Myocyte (in vitro differentiated cells): ENCODE results near the gene CLEC10A. TPM values are rescaled to one million over a fixed set of nuclear protein-coding genes. Genes with fewer than 3 reads are reported as not detected.
"Not testable (repeated sequence)": the region's sequence is repeated elsewhere in the genome, so short reads cannot be mapped to it uniquely, and the experiment has no call there.

Source experiments
- DNase-seq: peaks from one replicate; pipeline ENCODE4 v3.0.0-alpha.2; 2012; ENCODE audit warnings: low read depth
- total RNA-seq: library from RNA; depleted of rRNA; stranded (reverse); fragments of >200 nt; gene quantifications from 2 replicates; pipeline ENCODE4 v1.2.3, GENCODE V29; 2014

Gene CLEC10A
- total RNA-seq, 1 donor from 2014 or later, result not detected

- DNase-seq, result no peak
Measured at GRCh38 chr17:7108981-7109380, 28.9 kb upstream of the CLEC10A start.

GRCh38 chr17:7108560-7108925 lies 28.5 kb upstream of the CLEC10A start:
- DNase-seq, result no peak

- DNase-seq, result no peak
Measured at GRCh38 chr17:7107795-7108559, 27.9 kb upstream of the CLEC10A start.

DNA sequence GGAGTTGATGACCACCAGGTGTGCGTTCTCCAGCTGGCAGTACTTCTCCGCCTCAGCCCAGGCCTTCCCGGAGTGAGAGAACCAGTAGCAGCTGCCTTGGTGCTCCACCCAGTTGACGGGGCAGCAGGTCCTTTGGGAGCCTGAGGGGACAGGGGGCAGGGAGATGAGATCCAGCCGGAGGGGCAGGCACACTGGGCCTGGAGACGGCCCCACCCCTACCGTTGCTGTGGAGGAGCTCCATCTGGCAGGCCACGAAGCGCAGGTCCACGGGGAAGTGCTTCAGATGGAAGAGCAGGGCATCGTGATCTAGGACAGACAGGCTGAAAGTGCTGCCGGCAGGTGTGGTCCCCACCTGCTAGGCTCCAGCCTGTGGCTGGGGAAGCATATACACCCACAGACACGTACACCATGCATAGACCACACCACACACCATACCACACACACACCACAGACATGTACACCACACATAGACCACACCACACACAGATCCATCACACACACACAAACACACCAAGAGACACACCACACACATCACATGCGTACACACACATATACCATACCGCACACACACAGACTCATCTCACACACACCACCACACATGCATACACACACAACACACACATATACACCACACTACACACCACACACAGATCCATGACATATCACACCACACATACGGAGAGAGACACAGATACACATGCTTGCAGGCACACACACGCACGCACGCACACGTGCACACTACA lies 27.1 kb upstream of the CLEC10A start:
- DNase-seq, result no peak

DNA sequence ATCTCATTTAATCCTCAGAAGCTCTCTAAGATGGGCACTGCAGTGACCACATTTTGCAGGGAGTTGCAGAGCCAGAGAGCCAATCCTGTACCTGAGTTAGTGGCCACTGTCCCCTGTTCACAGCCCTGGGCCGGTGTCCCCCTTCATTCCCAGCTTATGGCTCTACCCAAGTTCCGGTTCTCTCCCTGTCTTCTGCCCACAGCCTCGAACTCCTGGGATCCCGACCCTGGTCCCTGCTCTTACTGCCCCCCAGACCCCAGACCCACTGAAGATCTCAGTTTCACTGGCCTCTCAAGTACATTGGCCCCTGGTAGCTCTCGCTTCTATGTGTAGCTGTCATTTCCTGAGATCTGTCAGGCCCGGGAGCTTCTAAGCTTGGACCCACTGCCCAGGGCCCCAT lies 22.4 kb upstream of the CLEC10A start:
- no peak for DNase-seq

- DNase-seq, result no peak
Measured at GRCh38 chr17:7101531-7101930, 21.5 kb upstream of the CLEC10A start.

DNA sequence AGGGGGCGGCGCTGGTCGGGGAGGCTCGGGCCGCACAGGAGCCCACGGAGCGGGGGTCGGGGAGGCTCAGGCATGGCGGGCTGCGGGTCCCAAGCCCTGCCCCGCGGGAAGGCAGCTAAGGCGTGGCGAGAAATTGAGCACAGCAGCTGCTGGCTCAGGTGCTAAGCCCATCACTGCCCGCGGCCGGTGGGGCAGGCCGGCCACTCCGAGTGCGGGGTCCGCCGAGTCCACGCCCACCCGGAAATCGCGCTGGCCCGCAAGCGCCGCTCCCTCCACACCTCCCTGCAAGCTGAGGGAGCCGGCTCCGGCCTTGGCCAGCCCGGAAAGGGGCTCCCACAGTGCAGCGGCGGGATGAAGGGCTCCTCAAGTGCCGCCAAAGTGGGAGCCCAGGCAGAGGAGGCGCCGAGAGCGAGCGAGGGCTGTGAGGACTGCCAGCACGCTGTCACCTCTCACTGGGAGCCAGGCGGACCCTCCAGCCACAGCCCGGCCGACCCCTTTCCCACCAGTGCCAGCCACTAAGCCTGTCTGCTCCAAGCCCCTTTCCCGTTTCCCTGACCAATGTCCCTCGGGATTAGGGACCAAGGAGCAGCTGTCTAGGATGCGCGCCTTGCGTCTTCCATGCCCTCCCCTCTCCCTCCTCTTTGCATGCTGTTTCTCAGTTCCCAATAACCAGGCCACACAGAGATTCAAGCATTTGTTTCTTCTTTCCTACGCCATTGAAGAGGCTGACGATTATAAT lies 20.8 kb upstream of the CLEC10A start:
- DNase-seq, result not testable (repeated sequence)

GRCh38 chr17:7098802-7099459 lies 18.9 kb upstream of the CLEC10A start:
- no peak for DNase-seq

- DNase-seq, result no peak
Measured at GRCh38 chr17:7097940-7098339, 17.9 kb upstream of the CLEC10A start.

- DNase-seq, result no peak
Measured at GRCh38 chr17:7095625-7096024, 15.6 kb upstream of the CLEC10A start.

DNA sequence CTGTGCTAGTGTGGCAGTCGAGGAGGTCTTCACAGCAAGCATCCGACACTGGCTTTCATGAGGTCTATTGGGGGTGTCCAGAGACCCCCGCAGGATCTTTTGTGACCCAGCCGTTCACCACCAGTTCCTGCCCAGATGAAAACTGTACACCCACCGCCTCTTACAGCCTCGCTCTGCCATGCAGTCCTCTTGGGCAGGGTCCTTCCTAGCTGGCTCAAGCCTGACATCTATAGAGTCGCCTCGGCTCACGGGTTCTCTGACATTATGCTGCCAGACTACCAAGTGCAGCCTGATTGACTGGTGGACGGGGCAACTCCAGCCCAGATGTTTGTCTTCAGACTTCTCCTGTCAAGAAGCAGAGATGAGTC lies 14.6 kb upstream of the CLEC10A start:
- DNase-seq, result no peak

- not testable (repeated sequence) for DNase-seq
Measured at GRCh38 chr17:7091311-7092005, 11.4 kb upstream of the CLEC10A start.

DNA sequence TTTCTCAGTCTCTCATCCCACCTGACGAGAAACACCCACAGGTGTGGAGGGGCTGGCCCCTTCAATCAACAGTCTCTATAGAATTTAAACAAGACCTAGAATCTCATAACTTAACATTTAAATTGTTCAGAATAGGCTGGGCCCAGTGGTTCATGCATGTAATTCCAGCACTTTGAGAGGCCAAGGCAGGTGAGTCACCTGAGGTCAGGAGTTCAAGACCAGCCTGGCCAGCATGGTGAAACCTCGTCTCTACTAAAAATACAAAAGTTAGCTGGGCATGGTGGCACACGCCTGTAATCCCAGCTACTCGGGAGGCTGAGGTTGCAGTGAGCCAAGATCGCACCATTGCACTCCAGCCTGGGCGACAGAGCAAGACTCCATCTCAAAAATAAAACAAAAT lies 9.5 kb upstream of the CLEC10A start:
- not testable (repeated sequence) for DNase-seq

GRCh38 chr17:7088442-7088841 lies 8.4 kb upstream of the CLEC10A start:
- DNase-seq, result not testable (repeated sequence)

GRCh38 chr17:7084088-7084487 lies 4.0 kb upstream of the CLEC10A start:
- no peak for DNase-seq

GRCh38 chr17:7083592-7083991 lies 3.5 kb upstream of the CLEC10A start:
- no peak for DNase-seq

DNA sequence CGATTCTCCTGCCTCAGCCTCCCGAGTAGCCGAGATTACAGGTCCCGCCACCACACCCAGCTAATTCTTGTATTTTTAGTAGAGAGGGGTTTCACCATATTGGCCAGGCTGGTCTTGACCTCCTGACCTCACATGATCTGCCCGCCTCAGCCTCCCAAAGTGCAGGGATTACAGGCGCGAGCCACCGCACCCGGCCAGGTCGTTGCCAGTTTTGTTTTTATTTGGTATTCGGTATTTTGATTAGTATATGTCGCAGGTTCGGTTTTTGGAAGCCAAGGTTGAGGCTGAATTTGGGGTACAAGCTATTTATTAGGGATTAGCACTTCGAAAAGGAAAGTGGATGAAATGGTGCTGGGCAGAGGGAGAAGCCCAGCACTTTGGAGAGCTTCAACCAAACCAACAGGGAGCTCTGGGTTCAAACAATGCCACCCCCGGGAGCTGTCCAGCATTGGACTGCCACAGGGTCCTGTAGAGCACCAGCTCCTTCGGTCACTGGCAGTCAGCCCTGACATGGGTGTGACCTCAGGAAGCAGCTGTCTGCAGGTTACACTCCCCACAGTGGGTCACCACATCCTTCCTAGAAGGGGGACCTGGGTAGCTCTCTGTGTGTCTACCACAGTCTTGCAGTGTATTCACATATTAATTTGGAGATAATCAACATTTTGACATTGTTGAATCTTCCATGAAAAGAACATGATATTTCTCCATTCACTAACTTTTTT lies 1.5 kb upstream of the CLEC10A start:
- peak; percentile 58 for DNase-seq

- no peak for DNase-seq
Measured at GRCh38 chr17:7080456-7081041, 498 bp upstream of the CLEC10A start.

GRCh38 chr17:7078711-7079110 lies 1.3 kb downstream of the CLEC10A start:
- no peak for DNase-seq
